HG02588 (cell line): ENCODE measurements around the gene HMGXB3.
"Not testable (repeated sequence)": the region's sequence is repeated elsewhere in the genome, so short reads cannot be mapped to it uniquely, and the experiment has no call there.

Experiments used
- ATAC-seq: cut with Tn5 transposase; IDR thresholded peaks from one replicate; pipeline ENCODE4 v1.9.1; 2021; ENCODE audit warnings: mild to moderate bottlenecking, moderate library complexity; ENCODE audit not compliant: unreplicated experiment

Gene HMGXB3

GRCh38 chr5:150082889-150083288, 82.3 kb downstream of the HMGXB3 start:
- no peak for ATAC-seq

GRCh38 chr5:150084754-150085153, 84.2 kb downstream of the HMGXB3 start:
- not testable (repeated sequence) for ATAC-seq

DNA sequence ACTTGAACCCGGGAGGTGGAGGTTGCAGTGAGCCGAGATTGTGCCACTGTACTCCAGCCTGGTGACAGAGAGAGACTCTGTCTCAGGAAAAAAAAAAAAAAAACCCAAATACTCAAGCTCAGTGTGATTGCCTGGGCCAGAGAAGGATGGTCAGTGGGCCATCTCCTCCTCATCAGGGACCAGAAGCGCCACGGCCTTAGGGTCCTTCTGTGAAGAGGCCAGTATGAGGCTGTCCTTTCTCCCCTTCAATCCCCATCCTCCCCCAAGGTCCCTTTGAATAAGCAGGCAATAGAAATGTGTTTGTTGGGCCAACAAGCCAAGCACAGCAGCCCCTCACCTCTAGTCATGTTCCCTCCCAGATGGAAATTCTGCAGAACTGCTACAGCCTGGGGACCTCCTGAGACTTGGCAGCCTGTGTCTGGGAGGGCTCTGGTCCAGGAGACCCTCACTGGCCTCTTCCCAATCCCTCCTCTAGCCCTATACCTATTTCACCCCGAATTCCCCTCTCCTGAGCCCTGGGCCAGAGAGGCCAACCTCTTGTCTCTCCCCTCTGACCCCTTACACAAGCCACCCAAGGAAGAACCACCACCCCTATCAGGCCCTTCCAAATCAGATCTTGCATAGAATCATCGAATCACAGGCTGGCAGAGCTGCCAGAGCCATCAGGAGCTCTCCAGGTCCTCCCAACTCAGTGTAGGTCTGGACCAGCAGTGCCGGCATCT, 84.8 kb downstream of the HMGXB3 start:
- no peak for ATAC-seq

GRCh38 chr5:150085950-150086715, 85.6 kb downstream of the HMGXB3 start, which contains the start of gene CSF1R:
Gene CSF1R, minus strand, starts transcription at chr5:150086554. Its CDS starts 127 bp downstream, at chr5:150086427.
- ATAC-seq: no peak

GRCh38 chr5:150092159-150092787, 91.7 kb downstream of the HMGXB3 start:
- no peak for ATAC-seq

- no peak for ATAC-seq
These were observed 96.6 kb downstream of the HMGXB3 start for GRCh38 chr5:150097152-150097551.

GRCh38 chr5:150101023-150101422, 100.5 kb downstream of the HMGXB3 start:
- no peak for ATAC-seq
